GM18858 (cell line): ENCODE results near the gene SMARCC1.
"Not testable (repeated sequence)": the region's sequence is repeated elsewhere in the genome, so short reads cannot be mapped to it uniquely, and the experiment has no call there.

Experiments
- ATAC-seq: cut with Tn5 transposase; IDR thresholded peaks from one replicate; pipeline ENCODE4 v1.9.1; 2021; ENCODE audit not compliant: unreplicated experiment

Gene SMARCC1

GRCh38 chr3:47781685-47782445 lies at the start of gene SMARCC1:
Gene SMARCC1, minus strand, starts transcription at chr3:47781893. Its CDS starts 96 bp downstream, at chr3:47781797.
- peak; percentile 65 for ATAC-seq

- ATAC-seq: not testable (repeated sequence)
Observed at GRCh38 chr3:47829482-47829881, 47.8 kb upstream of the SMARCC1 start.

GRCh38 chr3:47825590-47825989 lies 43.9 kb upstream of the SMARCC1 start:
- ATAC-seq: no peak

- peak; percentile 74 for ATAC-seq
Observed at GRCh38 chr3:47824541-47825473, 43.1 kb upstream of the SMARCC1 start.

- ATAC-seq: no peak
Observed at GRCh38 chr3:47817609-47818008, 35.9 kb upstream of the SMARCC1 start.

- ATAC-seq: no peak
Observed at GRCh38 chr3:47813551-47814177, 32.0 kb upstream of the SMARCC1 start.

- ATAC-seq: no peak
Observed at GRCh38 chr3:47804577-47804976, 22.9 kb upstream of the SMARCC1 start.

GRCh38 chr3:47803480-47804025 lies 21.9 kb upstream of the SMARCC1 start:
- no peak for ATAC-seq

GRCh38 chr3:47802734-47803479 lies 21.2 kb upstream of the SMARCC1 start, which contains the start of gene DHX30:
Gene DHX30, plus strand, starts transcription at chr3:47803138. Its CDS starts 7,546 bp downstream, at chr3:47810684.
- ATAC-seq: peak; percentile 72

- no peak for ATAC-seq
Observed at GRCh38 chr3:47799733-47800132, 18.0 kb upstream of the SMARCC1 start.

- no peak for ATAC-seq
Observed at GRCh38 chr3:47794544-47794943, 12.9 kb upstream of the SMARCC1 start.

GRCh38 chr3:47792699-47793098 lies 11.0 kb upstream of the SMARCC1 start:
- ATAC-seq: no peak

- no peak for ATAC-seq
Observed at GRCh38 chr3:47791193-47791855, 9.6 kb upstream of the SMARCC1 start.

GRCh38 chr3:47783673-47784072 lies 2.0 kb upstream of the SMARCC1 start:
- no peak for ATAC-seq

GRCh38 chr3:47782446-47783308 lies 984 bp upstream of the SMARCC1 start:
- ATAC-seq: no peak

GRCh38 chr3:47780741-47781684 lies 680 bp downstream of the SMARCC1 start:
- ATAC-seq: peak; percentile 11

- no peak for ATAC-seq
Observed at GRCh38 chr3:47778746-47779145, 2.9 kb downstream of the SMARCC1 start.

GRCh38 chr3:47772788-47773187 lies 8.9 kb downstream of the SMARCC1 start:
- no peak for ATAC-seq
